ENCODE measurements around the gene MYPN. TPM values are rescaled to one million over a fixed set of nuclear protein-coding genes. Genes with fewer than 3 reads are reported as not detected.
A peak's percentile ranks its signal among the peaks of the same experiment; 100 is the strongest.

The MYPN gene
- total RNA-seq, 1 donor from 2014 or later, result 124 TPM

DNA sequence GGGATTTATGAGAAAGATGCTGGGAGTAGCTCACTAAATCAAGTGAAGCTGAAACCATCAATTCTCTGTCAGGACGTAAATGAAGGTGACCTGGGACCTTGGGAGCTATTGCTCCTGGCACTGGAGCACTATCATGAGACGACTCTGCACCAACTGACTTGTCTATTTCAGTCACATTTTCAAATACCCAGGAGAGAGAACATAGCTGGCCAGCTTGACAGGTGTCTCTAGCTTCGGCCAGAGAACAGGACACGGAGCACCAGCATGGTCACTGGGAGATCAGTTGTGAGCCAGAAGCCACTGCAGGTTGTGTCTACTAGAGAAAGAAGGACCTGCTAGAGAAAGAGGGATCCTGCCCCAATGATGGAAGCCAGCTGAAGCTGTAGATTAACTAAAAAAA lies 140.0 kb downstream of the MYPN start:
- intact Hi-C loops (cut with micrococcal nuclease), result no loop called here
- no peak overlapping the region for H3K27ac ChIP-seq (replicated peaks)
- TF ChIP-seq, protein P1, sequence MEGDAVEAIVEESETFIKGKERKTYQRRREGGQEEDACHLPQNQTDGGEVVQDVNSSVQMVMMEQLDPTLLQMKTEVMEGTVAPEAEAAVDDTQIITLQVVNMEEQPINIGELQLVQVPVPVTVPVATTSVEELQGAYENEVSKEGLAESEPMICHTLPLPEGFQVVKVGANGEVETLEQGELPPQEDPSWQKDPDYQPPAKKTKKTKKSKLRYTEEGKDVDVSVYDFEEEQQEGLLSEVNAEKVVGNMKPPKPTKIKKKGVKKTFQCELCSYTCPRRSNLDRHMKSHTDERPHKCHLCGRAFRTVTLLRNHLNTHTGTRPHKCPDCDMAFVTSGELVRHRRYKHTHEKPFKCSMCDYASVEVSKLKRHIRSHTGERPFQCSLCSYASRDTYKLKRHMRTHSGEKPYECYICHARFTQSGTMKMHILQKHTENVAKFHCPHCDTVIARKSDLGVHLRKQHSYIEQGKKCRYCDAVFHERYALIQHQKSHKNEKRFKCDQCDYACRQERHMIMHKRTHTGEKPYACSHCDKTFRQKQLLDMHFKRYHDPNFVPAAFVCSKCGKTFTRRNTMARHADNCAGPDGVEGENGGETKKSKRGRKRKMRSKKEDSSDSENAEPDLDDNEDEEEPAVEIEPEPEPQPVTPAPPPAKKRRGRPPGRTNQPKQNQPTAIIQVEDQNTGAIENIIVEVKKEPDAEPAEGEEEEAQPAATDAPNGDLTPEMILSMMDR (IDR thresholded peaks at IDR 0.05; ENCODE audit: borderline replicate concordance), result no peak
- no peaks in the 10 kb centered on the region for H3K36me3 ChIP-seq
- peaks cover 3% of the 10 kb centered on the region for H3K4me1 ChIP-seq
- H3K9me3 ChIP-seq (replicated peaks), result no peaks in the 10 kb centered on the region
- no peak overlapping the region for H3K4me3 ChIP-seq
- no peaks in the 10 kb centered on the region for H3K27me3 ChIP-seq (ENCODE audit: low read depth)
- no peak for DNase-seq

DNA sequence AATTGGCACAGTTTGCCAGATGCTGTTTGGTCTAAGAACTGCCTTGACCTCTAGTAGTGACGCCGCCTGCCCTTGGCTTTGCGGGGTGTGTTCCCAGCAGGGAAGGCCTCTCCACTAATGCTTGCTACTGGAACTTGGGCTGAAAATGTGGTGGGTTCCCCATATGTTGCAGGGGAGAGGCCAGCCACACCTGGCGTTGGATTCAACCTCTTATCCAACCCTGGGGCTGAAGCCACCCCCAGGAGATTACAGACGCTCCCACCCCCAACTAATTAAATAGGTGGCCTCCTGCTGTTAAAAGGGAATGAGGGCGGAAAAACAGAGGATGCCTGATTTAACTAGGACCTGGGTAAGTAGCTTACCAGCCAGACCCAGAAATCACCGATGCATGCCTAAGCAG lies 141.9 kb downstream of the MYPN start:
- TF ChIP-seq, protein P1 (IDR thresholded peaks at IDR 0.05; ENCODE audit: borderline replicate concordance), result no peak
- DNase-seq, result no peak
- no peaks in the 10 kb centered on the region for H3K9me3 ChIP-seq (replicated peaks)
- H3K4me1 ChIP-seq, result peaks cover 3% of the 10 kb centered on the region
- H3K27ac ChIP-seq (replicated peaks), result no peak overlapping the region
- H3K27me3 ChIP-seq (ENCODE audit: low read depth), result no peaks in the 10 kb centered on the region
- intact Hi-C loops (cut with micrococcal nuclease), result no loop called here
- H3K4me3 ChIP-seq, result no peak overlapping the region
- H3K36me3 ChIP-seq, result no peaks in the 10 kb centered on the region

DNA sequence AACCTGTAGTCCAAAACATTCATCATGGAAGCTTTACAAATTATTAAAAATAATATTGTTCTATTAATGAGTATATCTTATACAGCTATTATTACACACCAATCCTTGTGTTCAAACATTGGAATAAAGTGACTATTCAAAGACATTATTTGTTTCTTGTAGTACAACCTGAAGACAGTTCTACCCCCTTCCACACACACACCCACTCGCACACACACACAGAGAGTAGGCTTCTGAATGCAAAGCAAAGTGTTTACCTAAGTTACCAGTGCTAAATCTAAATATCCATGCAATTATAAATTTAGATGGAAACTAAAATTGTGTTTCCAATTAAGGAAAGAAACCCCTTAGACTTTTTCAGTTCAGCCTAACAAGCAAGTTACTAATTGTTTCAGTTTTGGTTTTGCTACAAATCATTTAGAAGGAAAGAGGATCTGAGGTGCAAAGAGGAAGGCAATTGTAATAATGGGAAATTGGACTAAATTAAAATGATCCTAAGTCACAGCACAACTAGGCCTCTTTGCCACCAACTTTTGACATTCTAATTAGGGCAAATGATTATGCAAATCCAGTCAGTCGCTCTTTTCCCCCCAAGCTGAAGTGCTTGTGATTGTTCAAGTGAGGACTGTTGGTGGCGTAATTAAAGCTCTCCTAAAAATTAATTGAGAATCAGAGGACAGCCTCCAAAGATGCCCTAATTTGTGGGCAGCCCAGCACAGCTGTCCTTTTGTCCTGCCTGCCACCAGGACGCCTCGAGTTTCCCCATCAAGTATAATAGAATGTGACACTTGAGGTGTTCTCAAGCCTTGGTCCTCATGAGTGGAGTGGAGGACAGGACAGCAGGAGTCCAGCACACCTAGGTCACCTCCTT lies 142.6 kb downstream of the MYPN start:
- no peak for DNase-seq
- Histone ChIP-seq H3K27me3 (ENCODE audit: low read depth) (no peaks in the 10 kb centered on the region), H3K4me3 (no peak overlapping the region), H3K36me3 (no peaks in the 10 kb centered on the region), H3K27ac (replicated peaks) (no peak overlapping the region), H3K9me3 (replicated peaks) (no peaks in the 10 kb centered on the region), H3K4me1 (peaks cover 3% of the 10 kb centered on the region)
- intact Hi-C loops (cut with micrococcal nuclease), result no loop called here
- TF ChIP-seq, protein P1 (IDR thresholded peaks at IDR 0.05; ENCODE audit: borderline replicate concordance), result no peak

DNA sequence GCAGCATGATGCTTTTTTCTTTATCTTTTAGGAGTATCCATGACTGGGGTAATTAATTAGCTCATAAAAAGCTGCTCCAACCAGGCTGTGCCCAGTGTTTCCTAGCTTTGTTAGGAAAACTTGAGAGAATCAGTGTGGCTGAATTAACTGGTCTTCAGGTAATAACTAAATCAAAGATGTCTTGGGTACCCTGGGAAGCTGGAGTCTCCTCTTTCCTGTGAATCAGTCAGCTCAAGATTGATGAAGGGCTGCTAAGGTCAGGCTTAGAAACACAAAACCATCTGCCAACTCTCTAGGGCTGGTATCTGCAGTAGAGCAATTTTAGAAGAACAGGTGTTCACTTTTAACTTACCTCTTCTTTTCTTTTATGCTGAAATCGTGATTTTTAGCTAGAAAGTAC lies 144.1 kb downstream of the MYPN start:
- no peaks in the 10 kb centered on the region for H3K27me3 ChIP-seq (ENCODE audit: low read depth)

DNA sequence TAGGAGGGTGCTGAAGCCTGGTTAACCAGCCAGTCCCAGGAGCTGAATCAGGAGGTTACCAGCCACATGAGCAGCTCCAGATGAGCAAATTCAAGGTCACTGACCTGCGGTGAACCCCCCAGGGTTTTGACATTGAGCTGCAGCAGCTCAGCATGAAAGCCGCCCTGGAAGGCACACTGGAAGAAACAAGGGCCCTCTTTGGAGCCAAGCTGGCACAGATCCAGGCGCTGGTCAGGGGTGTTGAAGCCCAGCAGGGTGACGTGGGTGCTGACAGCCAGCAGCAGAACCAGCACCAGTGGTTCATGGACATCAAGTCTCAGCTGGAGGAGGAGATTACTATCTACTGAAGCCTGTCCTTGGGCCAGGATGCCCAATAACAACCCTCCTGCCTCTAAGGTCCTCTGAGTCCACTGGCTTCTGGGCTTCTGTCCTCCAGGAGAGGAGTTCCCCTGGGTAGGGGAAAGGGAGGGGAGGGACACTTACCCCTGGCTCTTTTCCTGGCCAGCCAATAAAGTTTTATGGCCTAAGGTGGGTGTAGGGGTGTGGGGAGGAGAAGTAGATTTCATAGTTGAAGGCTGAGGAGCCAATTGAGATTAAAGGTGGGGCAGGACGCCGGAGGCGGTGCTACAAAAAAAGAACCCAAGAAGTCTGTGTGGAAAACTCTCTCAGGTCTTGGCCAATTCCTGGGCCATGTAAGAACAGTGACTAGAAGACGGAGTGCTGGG lies 152.0 kb downstream of the MYPN start:
- intact Hi-C loops (cut with micrococcal nuclease), result no loop called here
- H3K4me3 ChIP-seq, result no peak overlapping the region
- DNase-seq, result peak; percentile 76
- TF ChIP-seq, protein P1 (IDR thresholded peaks at IDR 0.05; ENCODE audit: borderline replicate concordance), result no peak
- peak overlapping the region; percentile 63 for H3K27ac ChIP-seq (replicated peaks)
- H3K4me1 ChIP-seq, result peaks cover 23% of the 10 kb centered on the region
- no peaks in the 10 kb centered on the region for H3K36me3 ChIP-seq
- peaks cover 10% of the 10 kb centered on the region for H3K9me3 ChIP-seq (replicated peaks)
- no peaks in the 10 kb centered on the region for H3K27me3 ChIP-seq (ENCODE audit: low read depth)

More for the DNA sequence above, 144.1 kb downstream of the MYPN start:
- Histone ChIP-seq H3K9me3 (replicated peaks) (no peaks in the 10 kb centered on the region), H3K27ac (replicated peaks) (no peak overlapping the region), H3K4me3 (no peak overlapping the region), H3K36me3 (no peaks in the 10 kb centered on the region), H3K4me1 (peaks cover 14% of the 10 kb centered on the region)
- DNase-seq, result no peak
- TF ChIP-seq, protein P1 (IDR thresholded peaks at IDR 0.05; ENCODE audit: borderline replicate concordance), result no peak
- intact Hi-C loops (cut with micrococcal nuclease), result no loop called here

Other genes with a start within 250 kb of the MYPN start
- 10.6 TPM for gene SIRT1, start 224.8 kb upstream of the MYPN start, total RNA-seq
- 31.9 TPM for gene HERC4, start 34.2 kb upstream of the MYPN start, total RNA-seq
- not detected for gene ATOH7, start 122.6 kb downstream of the MYPN start, total RNA-seq
- 138 TPM for gene HNRNPH3, start 222.6 kb downstream of the MYPN start, total RNA-seq
- gene PBLD, start 223.4 kb downstream of the MYPN start, total RNA-seq, result 5.1 TPM